HK-2 (cell line): ENCODE results near the gene RANBP9.

Experiments used
- DNase-seq: peaks from one replicate; pipeline ENCODE4 v3.0.0-alpha.2; 2018; ENCODE audit not compliant: unreplicated experiment

The RANBP9 gene

GRCh38 chr6:13711733-13712598, at the start of gene RANBP9:
Gene RANBP9 (minus strand): TSS chr6:13711835. CDS start chr6:13711505, 330 bp downstream.
- DNase-seq = peak; percentile 85

GRCh38 chr6:13760307-13761304, 49.0 kb upstream of the RANBP9 start:
- DNase-seq = no peak

GRCh38 chr6:13759025-13759424, 47.4 kb upstream of the RANBP9 start:
- DNase-seq = no peak

GRCh38 chr6:13754644-13755043, 43.0 kb upstream of the RANBP9 start:
- no peak for DNase-seq

GRCh38 chr6:13743736-13744127, 32.1 kb upstream of the RANBP9 start:
- no peak for DNase-seq

- DNase-seq = no peak
Observed at GRCh38 chr6:13742961-13743735, 31.5 kb upstream of the RANBP9 start.

GRCh38 chr6:13741365-13741764, 29.7 kb upstream of the RANBP9 start:
- no peak for DNase-seq

- DNase-seq = no peak
Observed at GRCh38 chr6:13735031-13735430, 23.4 kb upstream of the RANBP9 start.

GRCh38 chr6:13733178-13733887, 21.7 kb upstream of the RANBP9 start:
- no peak for DNase-seq

GRCh38 chr6:13730704-13731103, 19.1 kb upstream of the RANBP9 start:
- no peak for DNase-seq

- DNase-seq = no peak
Observed at GRCh38 chr6:13729891-13730290, 18.3 kb upstream of the RANBP9 start.

- DNase-seq = no peak
Observed at GRCh38 chr6:13725570-13725969, 13.9 kb upstream of the RANBP9 start.

GRCh38 chr6:13725052-13725451, 13.4 kb upstream of the RANBP9 start:
- no peak for DNase-seq

- peak; percentile 27 for DNase-seq
Observed at GRCh38 chr6:13724182-13724581, 12.5 kb upstream of the RANBP9 start.

- no peak for DNase-seq
Observed at GRCh38 chr6:13722880-13723279, 11.2 kb upstream of the RANBP9 start.

- DNase-seq = no peak
Observed at GRCh38 chr6:13718123-13718458, 6.5 kb upstream of the RANBP9 start.

GRCh38 chr6:13716955-13717295, 5.3 kb upstream of the RANBP9 start:
- no peak for DNase-seq

GRCh38 chr6:13716225-13716954, 4.8 kb upstream of the RANBP9 start:
- no peak for DNase-seq

- DNase-seq = no peak
Observed at GRCh38 chr6:13715444-13715883, 3.8 kb upstream of the RANBP9 start.

GRCh38 chr6:13712599-13712898, 914 bp upstream of the RANBP9 start:
- DNase-seq = no peak

- peak; percentile 70 for DNase-seq
Observed at GRCh38 chr6:13711324-13711732, 307 bp downstream of the RANBP9 start.
